Measurements from ENCODE around the gene NFYC.

The NFYC gene

GRCh38 chr1:40740039-40740996 is 48.8 kb downstream of the NFYC start:
- DNase-seq, result no peak

DNA sequence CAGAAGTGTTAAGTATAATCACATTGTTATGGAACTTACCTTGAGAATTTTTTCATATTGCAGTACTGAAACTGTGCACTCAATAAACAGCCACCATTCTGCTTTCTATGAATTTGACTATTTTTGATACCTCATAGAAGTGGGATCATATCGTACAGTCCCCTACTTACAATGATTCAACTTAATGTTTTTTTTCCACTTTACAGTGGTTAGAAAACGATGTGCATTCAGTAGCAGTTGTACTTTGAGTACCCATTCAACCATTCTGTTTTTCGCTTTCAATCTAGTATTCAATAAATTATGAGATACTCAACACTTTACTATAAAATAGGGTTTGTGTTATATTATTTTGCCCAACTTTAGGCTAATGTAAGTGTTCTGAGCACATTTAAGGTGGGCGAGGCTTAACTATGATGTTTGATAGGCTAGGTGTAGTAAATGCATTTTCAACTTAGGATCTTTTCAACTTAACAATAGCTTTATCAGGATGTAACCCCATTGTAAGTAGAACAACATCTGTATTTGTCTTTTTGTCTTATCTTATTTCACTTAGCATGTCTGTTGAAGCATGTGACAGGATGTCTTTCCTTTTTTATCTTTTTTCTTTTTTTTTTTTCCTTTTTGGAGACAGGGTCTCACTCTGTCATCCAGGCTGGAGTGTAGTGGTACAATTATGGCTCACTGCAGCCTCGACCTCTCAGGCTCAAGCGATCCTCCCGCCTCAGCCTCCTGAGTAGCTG is 49.7 kb downstream of the NFYC start:
- DNase-seq, result no peak

DNA sequence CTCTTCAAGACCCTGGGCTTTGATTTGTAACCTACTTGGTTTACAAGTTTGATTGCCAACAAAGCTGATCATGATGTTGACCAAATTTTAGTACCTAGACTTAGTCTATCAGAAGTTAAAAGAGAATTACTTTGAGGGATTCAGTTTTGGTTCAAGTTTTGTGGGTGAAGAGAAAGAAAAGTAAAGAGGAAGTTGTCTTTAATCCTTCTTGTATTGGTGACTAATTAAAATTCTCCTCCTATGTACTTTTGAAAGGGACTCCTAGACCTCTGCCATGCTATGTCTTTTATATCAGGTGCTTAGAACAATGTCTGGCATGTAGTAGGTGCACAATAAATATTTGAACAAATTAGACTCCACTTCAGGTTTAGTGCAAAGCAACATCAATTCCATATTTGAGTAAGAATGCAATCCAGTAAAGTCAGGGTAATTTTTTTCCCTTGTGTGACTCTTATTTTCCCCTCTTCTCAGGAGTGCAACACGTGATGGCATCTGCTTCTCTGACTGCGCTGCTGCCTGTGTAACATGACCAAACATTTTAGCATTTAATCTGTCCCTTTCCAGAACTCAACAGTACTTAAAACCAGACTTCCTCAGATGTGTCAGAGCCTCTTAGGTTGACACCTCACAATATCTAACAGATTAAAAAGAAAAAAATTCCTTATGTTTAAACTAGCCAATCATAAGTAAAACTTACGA is 51.0 kb downstream of the NFYC start:
- peak; percentile 10 for DNase-seq

GRCh38 chr1:40743452-40743851 is 51.9 kb downstream of the NFYC start:
- DNase-seq, result no peak

GRCh38 chr1:40743860-40744259 is 52.4 kb downstream of the NFYC start:
- no peak for DNase-seq

DNA sequence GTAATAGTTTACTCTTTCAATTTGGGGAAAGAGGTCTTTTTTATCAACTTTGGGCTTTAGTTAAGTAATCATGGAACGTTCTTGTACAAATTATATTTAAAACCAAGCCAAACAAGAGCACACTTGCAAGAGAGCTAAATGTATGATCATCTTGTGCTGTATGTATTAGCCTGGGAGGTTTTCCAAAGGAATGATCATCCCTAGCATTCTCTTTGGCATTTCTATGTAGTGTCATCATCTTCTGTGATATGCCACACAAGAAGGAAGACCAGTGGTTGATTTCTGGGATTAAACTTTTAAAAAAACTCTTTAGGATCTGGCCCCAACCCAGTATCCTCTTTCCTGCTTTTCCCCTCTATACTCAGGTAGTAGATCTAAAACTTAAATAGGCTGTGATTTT is 53.7 kb downstream of the NFYC start:
- peak; percentile 86 for DNase-seq

GRCh38 chr1:40746344-40747090 is 55.0 kb downstream of the NFYC start:
- DNase-seq, result no peak

DNA sequence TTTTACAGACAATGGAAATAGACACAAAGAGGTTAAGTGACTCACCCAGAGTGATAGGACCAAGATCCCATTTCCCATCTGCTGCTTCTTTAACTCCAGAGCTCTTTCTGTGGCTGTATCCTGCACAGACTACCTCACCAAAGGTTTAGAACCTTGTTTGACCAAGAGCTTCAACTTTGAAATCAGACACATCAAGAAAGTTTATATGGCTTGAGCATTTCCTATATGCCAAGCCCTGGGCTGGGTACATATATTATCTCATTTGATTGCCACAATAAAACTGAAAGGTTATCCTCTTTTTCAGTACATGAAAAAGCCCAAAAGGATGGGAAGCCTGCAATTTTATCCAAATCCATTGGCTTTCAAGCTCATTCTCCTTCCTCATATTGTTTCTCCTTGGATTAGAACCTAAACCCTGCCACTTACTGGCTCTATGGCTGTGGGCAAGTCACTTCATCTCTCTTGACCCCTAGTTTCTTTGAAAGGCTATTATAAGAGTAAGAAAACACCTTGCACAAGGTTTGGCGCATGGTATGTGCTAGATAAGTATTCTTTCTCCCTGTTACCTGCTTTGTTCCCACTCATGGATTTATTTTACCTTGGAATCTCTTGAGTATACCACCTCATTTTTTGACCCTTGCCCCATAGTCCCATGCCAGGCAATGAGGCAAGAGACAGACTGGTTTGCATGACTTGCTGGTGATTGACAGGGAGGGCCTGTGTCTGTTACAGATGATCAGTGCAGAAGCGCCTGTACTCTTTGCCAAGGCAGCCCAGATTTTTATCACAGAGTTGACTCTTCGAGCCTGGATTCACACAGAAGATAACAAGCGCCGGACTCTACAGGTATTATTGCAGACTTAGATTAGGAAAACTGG is 57.6 kb downstream of the NFYC start:
- no peak for DNase-seq

- no peak for DNase-seq
Measured at GRCh38 chr1:40749817-40750216, 58.3 kb downstream of the NFYC start.

GRCh38 chr1:40750451-40750908 is 59.0 kb downstream of the NFYC start:
- no peak for DNase-seq

GRCh38 chr1:40751802-40752201 is 60.3 kb downstream of the NFYC start:
- no peak for DNase-seq

GRCh38 chr1:40753142-40753882 is 61.8 kb downstream of the NFYC start:
- no peak for DNase-seq

DNA sequence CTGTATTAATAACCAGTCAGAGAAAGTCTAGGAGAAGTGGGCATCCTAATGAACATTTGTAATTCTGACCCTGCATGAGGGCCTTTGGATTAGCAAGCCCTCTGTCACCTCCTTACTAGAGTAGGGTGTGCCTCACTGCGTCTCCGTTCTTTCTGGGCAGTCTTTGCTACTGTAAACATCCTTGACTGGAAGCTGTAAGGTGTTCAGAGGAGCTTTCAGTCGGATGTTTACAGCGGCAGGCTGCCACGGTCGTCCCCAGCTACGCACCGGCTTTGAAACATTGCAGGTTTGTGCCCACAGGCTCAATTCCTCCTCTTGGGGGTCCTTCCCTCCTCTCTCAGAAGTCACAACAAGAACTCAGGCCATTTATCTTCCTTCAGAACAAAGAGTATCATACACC is 62.7 kb downstream of the NFYC start:
- no peak for DNase-seq

- no peak for DNase-seq
Measured at GRCh38 chr1:40755067-40755466, 63.6 kb downstream of the NFYC start.

GRCh38 chr1:40756523-40756922 is 65.0 kb downstream of the NFYC start:
- no peak for DNase-seq

- no peak for DNase-seq
Measured at GRCh38 chr1:40757084-40757483, 65.6 kb downstream of the NFYC start.

GRCh38 chr1:40758004-40758403 is 66.5 kb downstream of the NFYC start:
- no peak for DNase-seq

DNA sequence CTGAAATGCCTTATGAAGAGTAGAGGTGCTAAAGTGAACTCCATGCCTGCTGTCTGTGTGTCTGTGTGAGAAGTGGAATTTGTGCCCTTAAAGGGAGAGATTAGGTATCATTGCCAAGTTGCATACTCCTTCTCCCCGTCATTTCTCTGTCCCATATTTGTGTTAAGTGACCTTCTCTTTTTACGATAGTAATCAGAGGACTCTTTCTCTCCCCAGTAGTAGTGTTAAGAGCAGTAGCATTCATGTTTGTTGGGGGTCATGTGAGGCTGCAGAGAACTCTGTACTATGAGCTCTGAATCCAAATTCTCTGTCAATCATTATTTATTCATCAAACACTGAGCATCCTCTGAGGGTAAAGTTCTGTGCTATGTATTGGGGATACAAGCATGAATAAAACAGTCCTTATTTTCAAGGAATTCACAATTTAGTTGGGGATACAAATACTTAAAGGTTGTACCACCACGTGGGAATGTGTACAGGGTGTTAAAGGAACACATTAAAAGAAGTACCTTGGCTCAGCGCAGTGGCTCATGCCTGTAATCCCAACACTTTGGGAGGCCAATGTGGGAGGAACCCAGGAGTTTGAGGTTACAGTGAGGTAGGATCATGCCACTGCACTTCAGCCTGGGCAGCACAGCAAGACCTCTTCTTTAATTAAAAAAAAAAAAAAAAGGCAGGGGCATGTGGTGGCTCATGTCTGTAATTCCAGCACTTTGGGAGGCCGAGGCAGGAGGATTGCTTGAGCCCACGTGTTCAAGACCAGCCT is 67.3 kb downstream of the NFYC start:
- DNase-seq, result no peak

- peak; percentile 25 for DNase-seq
Measured at GRCh38 chr1:40760984-40761383, 69.5 kb downstream of the NFYC start.

Measured in fibroblast of upper back skin (primary cell).